MM.1S (cell line): ENCODE results near the gene C2orf15.

Experiments
- DNase-seq: peaks from one replicate; pipeline ENCODE4 v3.0.0-alpha.2; 2015
- H2AFZ ChIP-seq: fragments of 300-600 bp; sonication (generic); 2 replicates; pipeline ENCODE4 v1.6.0; 2016; ENCODE audit warnings: antibody characterized with exemption, low read length
- H3F3A ChIP-seq: fragments of 300-600 bp; sonication (generic); 2 replicates; pipeline ENCODE4 v1.6.1; 2016; ENCODE audit warnings: mild to moderate bottlenecking, antibody characterized with exemption, low read length, moderate library complexity, mixed read lengths; ENCODE audit not compliant: insufficient read depth
- H3K27ac ChIP-seq: fragments of 300-600 bp; sonication (generic); 2 replicates; pipeline ENCODE4 v1.5.1; 2016; ENCODE audit warnings: mild to moderate bottlenecking, low read length
- H3K27me3 ChIP-seq: fragments of 300-600 bp; sonication (generic); replicated peaks from 2 replicates; pipeline ENCODE4 v1.6.0; 2016; ENCODE audit warnings: low read length; ENCODE audit not compliant: insufficient read depth
- H3K36me3 ChIP-seq: fragments of 300-600 bp; sonication (generic); replicated peaks from 2 replicates; pipeline ENCODE4 v1.6.1; 2016; ENCODE audit warnings: mild to moderate bottlenecking, low read length, mixed read lengths; ENCODE audit not compliant: insufficient read depth
- H3K4me1 ChIP-seq: fragments of 300-600 bp; sonication (generic); 2 replicates; pipeline ENCODE4 v1.6.1; 2016; ENCODE audit warnings: low read length, mixed read lengths
- H3K4me2 ChIP-seq: fragments of 300-600 bp; sonication (generic); 2 replicates; pipeline ENCODE4 v1.6.0; 2016; ENCODE audit warnings: low read depth, low read length
- H3K4me3 ChIP-seq: fragments of 300-600 bp; sonication (generic); 2 replicates; pipeline ENCODE4 v1.5.1; 2016; ENCODE audit warnings: low read length, mixed read lengths
- H3K79me2 ChIP-seq: fragments of 300-600 bp; sonication (generic); 2 replicates; pipeline ENCODE4 v1.6.1; 2016; ENCODE audit warnings: mixed run types, low read length, mixed read lengths
- H3K9ac ChIP-seq: fragments of 300-600 bp; sonication (generic); 2 replicates; pipeline ENCODE4 v1.6.1; 2016; ENCODE audit warnings: low read length, mixed read lengths
- H3K9me2 ChIP-seq: fragments of 300-600 bp; sonication (generic); replicated peaks from 2 replicates; pipeline ENCODE4 v1.6.1; 2016; ENCODE audit warnings: mild to moderate bottlenecking, low read length, mixed read lengths; ENCODE audit not compliant: insufficient read depth
- H3K9me3 ChIP-seq: fragments of 300-600 bp; sonication (generic); replicated peaks from 2 replicates; pipeline ENCODE4 v1.6.1; 2016; ENCODE audit warnings: mild to moderate bottlenecking, low read length, mixed read lengths; ENCODE audit not compliant: insufficient read depth
- H4K20me1 ChIP-seq: fragments of 300-600 bp; sonication (generic); 2 replicates; pipeline ENCODE4 v1.6.1; 2016; ENCODE audit warnings: mild to moderate bottlenecking, low read length, moderate library complexity, mixed read lengths; ENCODE audit not compliant: insufficient read depth
- CTCF ChIP-seq: fragments of 300-600 bp; sonication (generic); IDR thresholded peaks from 2 replicates; pipeline ENCODE4 v1.5.1; 2016; ENCODE audit warnings: antibody characterized with exemption, low read length, mixed read lengths
- EZH2 ChIP-seq: fragments of 300-600 bp; sonication (generic); optimal IDR thresholded peaks from 2 replicates; pipeline ENCODE3; 2017; ENCODE audit warnings: low read depth, mild to moderate bottlenecking, antibody characterized with exemption, low read length, mixed read lengths
- EZH2phosphoT487 ChIP-seq: fragments of 300-600 bp; sonication (generic); IDR thresholded peaks from 2 replicates; pipeline ENCODE4 v1.6.1; 2018; ENCODE audit warnings: antibody characterized with exemption, low read length

C2orf15 gene

GRCh38 chr2:99152199-99152895 is 10.8 kb downstream of the C2orf15 start:
- no peak overlapping the region for H3K27ac ChIP-seq
- H3K9me2 ChIP-seq: no peaks in the 10 kb centered on the region
- H3K4me3 ChIP-seq: no peak overlapping the region
- no peak for TF ChIP-seq EZH2
- no peak for TF ChIP-seq EZH2phosphoT487
- no peak for TF ChIP-seq CTCF
- DNase-seq: no peak
- H3K4me1 ChIP-seq: peaks cover 14% of the 10 kb centered on the region
- H3K4me2 ChIP-seq: no peak overlapping the region
- peaks cover 5% of the 10 kb centered on the region; the same call in 1 of the 2 replicates for H3F3A ChIP-seq
- H3K27me3 ChIP-seq: no peaks in the 10 kb centered on the region
- no peaks in the 10 kb centered on the region for H4K20me1 ChIP-seq
- no peaks in the 10 kb centered on the region for H3K36me3 ChIP-seq
- H2AFZ ChIP-seq: no peak overlapping the region
- no peak overlapping the region for H3K9ac ChIP-seq
- no peaks in the 10 kb centered on the region for H3K9me3 ChIP-seq
- peaks cover 20% of the 10 kb centered on the region; the same call in 1 of the 2 replicates for H3K79me2 ChIP-seq

- Histone ChIP-seq H2AFZ (peak overlapping the region; percentile 49), H3K4me2 (peak overlapping the region; percentile 96), H3K36me3 (no peaks in the 10 kb centered on the region), H3K9me3 (no peaks in the 10 kb centered on the region), H3K9me2 (no peaks in the 10 kb centered on the region), H3K4me3 (peak overlapping the region; percentile 77), H3F3A (peaks cover 5% of the 10 kb centered on the region; the same call in 1 of the 2 replicates), H4K20me1 (no peaks in the 10 kb centered on the region), H3K79me2 (peaks cover 20% of the 10 kb centered on the region; the same call in 1 of the 2 replicates), H3K9ac (peak overlapping the region; percentile 84), H3K27me3 (no peaks in the 10 kb centered on the region), H3K4me1 (peaks cover 14% of the 10 kb centered on the region), H3K27ac (peak overlapping the region; percentile 78; the same call in 1 of the 2 replicates)
- no peak for TF ChIP-seq EZH2
- no peak for TF ChIP-seq CTCF
- TF ChIP-seq EZH2phosphoT487: no peak
- DNase-seq: peak; percentile 12
Observed at GRCh38 chr2:99153921-99154604, 12.6 kb downstream of the C2orf15 start.

- TF ChIP-seq EZH2: no peak
- peak; percentile 29 for TF ChIP-seq CTCF
- peak within 1 kb of the TSS; percentile 77 for H3K4me3 ChIP-seq
- H3F3A ChIP-seq: peaks cover 5% of the 10 kb centered on the region; the same call in 1 of the 2 replicates
- no peaks in the 10 kb centered on the region for H3K9me3 ChIP-seq
- no peaks in the 10 kb centered on the region for H3K9me2 ChIP-seq
- no peaks in the 10 kb centered on the region for H4K20me1 ChIP-seq
- peak within 1 kb of the TSS; percentile 96 for H3K4me2 ChIP-seq
- peak within 1 kb of the TSS; percentile 78 for H3K27ac ChIP-seq
- H2AFZ ChIP-seq: peak within 1 kb of the TSS; percentile 49
- no peaks in the 10 kb centered on the region for H3K27me3 ChIP-seq
- H3K4me1 ChIP-seq: peaks cover 14% of the 10 kb centered on the region
- peak; percentile 97 for DNase-seq
- H3K9ac ChIP-seq: peak within 1 kb of the TSS; percentile 84
- H3K79me2 ChIP-seq: peaks cover 20% of the 10 kb centered on the region; the same call in 1 of the 2 replicates
- H3K36me3 ChIP-seq: no peaks in the 10 kb centered on the region
Observed at GRCh38 chr2:99154643-99155536, 13.4 kb downstream of the C2orf15 start, which contains the start of the genes LIPT1 and TSGA10. LIPT1 (plus strand) TSS chr2:99154967; CDS start chr2:99161958, 6,991 bp downstream. TSGA10 (minus strand) TSS chr2:99154942; CDS start chr2:99109439, 45,503 bp downstream.
